ENCODE results near the gene MBLAC1.
A peak's percentile ranks its signal among the peaks of the same experiment; 100 is the strongest.
"Not testable (repeated sequence)": the region's sequence is repeated elsewhere in the genome, so short reads cannot be mapped to it uniquely, and the experiment has no call there.

MBLAC1 gene

DNA sequence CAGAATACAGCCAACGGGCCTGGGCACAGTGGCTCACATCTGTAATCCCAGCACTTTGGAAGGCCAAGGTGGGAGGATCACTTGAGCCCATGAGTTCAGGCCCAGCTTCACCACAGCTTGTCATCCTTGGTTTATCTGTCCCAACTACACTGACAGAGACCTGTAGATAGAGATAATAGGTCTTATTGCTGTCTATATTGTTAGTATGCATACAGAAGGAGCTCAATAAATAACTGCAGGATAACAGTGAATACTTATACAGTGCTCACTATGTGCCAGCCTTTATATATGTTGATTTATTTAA is 6.1 kb upstream of the MBLAC1 start:
- no peak for DNase-seq (ENCODE audit: low read depth in 1 of 2, low spot score in 1 of 2)

- DNase-seq (ENCODE audit: low read depth in 1 of 2, low spot score in 1 of 2) = no peak
Observed at GRCh38 chr7:100122067-100122466, 4.7 kb upstream of the MBLAC1 start.

- no peak for DNase-seq (ENCODE audit: low read depth in 1 of 2, low spot score in 1 of 2)
Observed at GRCh38 chr7:100122568-100122967, 4.2 kb upstream of the MBLAC1 start.

- DNase-seq (ENCODE audit: low read depth in 1 of 2, low spot score in 1 of 2) = no peak
Observed at GRCh38 chr7:100124301-100125230, 2.2 kb upstream of the MBLAC1 start.

DNA sequence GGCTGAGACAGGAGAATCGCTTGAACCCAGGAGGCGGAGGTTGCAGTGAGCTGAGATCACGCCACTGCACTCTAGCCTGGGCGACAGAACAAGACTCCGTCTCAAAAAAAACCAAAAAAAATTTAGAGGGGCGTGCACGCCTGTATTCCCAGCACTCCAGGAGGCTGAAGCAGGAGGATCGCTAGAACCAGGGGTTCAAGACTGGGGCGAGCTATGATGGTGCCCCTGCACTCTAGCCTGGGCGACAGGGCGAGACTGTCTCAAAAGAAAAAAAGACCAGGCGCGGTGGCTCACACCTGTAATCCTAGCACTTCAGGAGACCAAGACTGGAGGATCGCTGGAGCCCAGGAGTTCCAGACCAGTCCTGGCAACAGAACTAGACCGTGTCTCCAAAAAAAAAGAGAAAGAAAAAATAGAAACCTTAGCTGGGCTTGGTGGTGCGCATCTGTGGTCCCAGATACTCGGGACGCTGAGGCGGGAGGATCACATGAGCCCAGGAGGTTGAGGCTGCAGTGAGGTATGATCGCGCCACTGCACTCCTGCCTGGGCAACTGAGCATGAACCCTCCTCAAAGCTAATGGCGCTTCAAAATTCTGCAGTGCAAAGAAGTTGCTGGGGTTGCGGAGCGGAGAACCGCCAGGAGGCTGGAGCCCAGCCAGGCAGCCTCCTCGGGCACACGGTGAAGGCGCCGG is 382 bp upstream of the MBLAC1 start:
- DNase-seq (ENCODE audit: low read depth in 1 of 2, low spot score in 1 of 2) = no peak

GRCh38 chr7:100127866-100128636 is 1.3 kb downstream of the MBLAC1 start:
- DNase-seq (ENCODE audit: low read depth in 1 of 2, low spot score in 1 of 2) = peak in 1 of 2 donors; percentile 2

DNA sequence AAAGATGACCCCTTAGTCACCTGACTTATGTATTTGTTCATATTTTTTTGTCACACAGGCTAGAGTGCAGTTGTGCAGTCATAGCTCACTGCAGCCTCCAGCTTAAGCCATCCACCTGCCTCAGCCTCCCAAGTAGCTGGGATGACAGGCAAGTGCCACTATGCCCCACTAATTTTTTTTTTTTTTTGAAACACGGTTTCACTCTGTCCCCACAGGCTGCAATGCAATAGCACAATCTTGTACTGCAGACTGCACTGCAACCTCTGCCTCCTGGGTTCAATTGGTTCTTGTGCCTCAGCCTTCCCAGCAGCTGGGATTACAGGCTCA is 1.8 kb downstream of the MBLAC1 start:
- DNase-seq (ENCODE audit: low read depth in 1 of 2, low spot score in 1 of 2) = no peak

DNA sequence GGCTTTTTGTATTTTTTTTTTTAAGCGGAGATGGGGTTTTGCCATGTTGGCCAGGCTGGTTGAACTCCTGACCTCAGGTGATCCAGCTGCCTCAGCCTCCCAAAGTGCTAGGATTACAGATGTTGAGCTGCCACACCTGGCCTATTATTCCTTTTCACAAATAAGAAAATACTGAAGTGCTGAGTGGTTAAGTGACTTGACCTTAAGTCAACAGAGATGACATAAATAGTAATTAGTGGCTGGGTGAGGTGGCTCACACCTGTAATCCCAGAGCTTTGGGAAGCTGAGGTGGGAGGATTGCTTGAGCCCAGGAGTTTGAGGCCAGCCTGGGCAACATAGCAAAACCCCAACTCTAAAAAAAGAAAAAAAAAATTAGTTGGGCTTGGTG is 3.4 kb downstream of the MBLAC1 start:
- DNase-seq (ENCODE audit: low read depth in 1 of 2, low spot score in 1 of 2) = not testable (repeated sequence)

DNA sequence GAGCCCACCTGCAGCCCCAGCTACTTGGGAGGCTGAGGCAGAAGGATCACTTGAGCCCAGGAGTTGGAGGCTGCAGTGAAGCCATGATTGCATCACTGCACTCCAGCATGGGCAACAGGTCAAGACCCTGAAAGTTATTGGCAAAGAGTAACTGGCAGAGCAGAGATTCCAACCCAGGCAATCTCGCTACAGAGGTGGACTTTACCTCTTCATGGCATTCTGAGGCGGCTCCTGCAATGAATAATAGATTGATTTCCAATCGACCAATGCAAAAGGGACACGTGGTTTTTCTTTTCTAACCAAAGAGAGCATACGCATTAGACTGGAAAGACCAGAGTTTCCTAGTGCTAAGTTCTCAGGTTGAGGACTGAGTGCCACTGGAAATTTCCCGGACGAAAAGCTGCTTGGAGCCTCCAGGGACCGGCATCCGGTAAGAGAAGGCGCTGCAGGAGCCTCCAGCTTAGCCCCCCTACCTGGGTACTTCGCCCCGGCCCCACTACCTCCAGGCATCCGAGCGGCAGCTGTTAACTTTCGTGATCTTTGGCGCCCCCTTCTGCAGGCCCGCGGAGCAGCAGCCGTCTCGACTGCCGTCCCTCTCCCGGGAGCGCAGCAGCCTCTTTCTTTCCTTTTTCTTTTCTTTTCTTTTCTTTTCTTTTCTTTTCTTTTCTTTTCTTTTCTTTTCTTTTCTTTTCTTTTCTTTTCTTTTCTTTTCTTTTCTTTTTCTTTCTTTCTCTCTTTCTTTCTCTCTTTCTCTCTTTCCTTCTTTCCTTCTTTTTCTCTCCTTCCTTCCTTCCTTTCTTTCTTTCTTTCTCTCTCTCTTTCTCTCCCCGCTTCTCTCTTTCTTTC is 4.1 kb downstream of the MBLAC1 start:
- DNase-seq (ENCODE audit: low read depth in 1 of 2, low spot score in 1 of 2) = peak; percentile 67 to 69

DNA sequence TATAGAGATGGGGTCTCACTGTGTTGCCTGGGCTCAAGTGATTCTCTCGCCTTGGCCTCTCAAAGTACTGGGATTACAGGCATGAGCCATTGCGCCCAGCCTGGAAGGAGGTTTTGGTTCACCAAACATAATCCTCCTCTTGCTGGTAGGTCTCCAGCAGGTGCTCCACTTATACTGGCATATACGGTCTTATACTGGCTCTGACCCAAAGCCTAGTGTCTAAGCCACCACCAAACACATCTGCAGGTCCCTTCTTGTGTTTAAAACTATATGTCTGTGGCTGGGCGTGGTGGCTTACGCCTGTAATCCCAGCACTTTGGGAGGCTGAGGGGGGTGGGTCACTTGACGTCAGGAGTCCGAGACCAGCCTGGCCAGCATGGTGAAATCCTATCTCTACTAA is 5.4 kb downstream of the MBLAC1 start:
- DNase-seq (ENCODE audit: low read depth in 1 of 2, low spot score in 1 of 2) = no peak

- DNase-seq (ENCODE audit: low read depth in 1 of 2, low spot score in 1 of 2) = peak; percentile 39 to 46
Observed at GRCh38 chr7:100132697-100133151, 6.0 kb downstream of the MBLAC1 start.

DNA sequence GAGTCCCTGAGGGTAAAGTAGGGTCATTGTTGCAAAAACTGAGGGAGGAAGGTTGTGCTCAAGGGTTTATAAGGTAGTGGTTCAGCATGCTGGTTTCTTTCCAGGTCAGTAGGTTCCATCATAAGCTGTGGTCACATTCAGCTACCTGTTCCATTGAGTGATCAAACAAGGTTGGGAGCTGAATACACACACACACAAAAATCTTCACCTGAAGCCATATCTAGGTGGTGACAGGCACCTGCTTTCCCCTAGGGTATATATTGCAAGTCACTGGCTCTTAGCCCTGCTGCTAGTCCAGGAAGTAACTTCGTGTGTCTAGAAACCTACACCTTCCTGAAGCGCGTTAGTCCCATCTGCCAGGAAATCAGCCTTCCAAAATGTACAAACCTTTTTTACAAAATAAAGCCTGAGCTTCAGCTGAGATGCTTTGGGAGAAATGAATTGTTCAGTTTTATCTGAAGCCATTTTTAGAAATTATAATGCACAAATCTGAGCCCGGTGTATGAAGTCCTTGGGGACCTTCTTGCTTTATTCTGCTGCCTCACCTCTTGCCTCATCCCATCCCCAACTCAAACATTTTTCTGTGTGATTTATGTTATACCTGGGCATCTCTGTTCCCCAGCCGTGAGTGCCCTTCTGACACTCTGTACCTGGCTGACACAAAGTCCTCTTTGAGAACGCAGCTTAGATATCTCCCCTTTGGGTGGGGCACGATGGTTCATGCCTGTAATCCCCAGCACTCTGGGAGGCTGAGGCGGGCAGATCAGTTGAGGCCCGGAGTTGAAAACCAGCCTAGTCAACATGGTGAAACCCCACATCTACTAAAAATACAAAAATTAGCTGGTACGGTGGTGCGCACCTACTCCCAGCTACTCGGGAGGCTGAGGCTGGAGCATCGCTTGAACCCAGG is 11.3 kb downstream of the MBLAC1 start:
- no peak for DNase-seq (ENCODE audit: low read depth in 1 of 2, low spot score in 1 of 2)

DNA sequence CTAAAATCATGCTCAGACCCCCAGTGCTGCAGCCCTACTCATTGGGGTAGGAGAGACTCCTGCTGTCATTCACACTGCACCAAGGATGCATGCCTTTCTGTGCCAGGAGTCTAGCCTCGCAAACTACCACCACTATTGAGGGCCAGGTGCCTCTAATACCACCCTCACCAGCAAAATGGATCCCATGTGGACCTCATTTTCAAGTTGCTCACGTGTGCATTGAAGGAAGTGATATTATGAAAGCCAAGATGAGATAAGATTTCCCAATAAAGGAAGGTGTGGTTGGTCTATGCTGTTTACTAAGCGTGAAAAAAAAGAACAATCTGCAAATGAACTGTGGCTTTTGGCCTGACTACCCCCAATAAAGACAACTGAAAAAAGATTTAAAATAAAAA is 14.8 kb downstream of the MBLAC1 start:
- no peak for DNase-seq (ENCODE audit: low read depth in 1 of 2, low spot score in 1 of 2)

DNA sequence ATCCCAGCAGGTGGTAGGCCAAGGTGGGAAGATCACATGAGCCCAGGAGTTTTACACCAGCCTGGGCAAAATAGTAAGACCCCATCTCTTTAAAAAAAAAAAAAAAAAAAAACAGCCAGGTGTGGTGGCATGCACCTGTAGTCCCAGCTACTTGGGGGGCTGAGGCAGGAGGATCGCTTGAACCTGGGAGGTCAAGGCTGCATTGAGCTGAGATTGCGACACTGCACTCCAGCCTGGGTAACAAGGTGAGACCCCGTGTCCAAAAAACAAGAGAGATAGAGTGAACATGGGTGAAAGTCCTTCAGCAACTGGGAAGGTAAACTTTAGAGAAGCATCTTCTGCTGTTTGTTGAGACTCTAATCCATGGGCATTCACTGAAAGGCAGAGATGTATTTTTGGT is 15.7 kb downstream of the MBLAC1 start:
- no peak for DNase-seq (ENCODE audit: low read depth in 1 of 2, low spot score in 1 of 2)

DNA sequence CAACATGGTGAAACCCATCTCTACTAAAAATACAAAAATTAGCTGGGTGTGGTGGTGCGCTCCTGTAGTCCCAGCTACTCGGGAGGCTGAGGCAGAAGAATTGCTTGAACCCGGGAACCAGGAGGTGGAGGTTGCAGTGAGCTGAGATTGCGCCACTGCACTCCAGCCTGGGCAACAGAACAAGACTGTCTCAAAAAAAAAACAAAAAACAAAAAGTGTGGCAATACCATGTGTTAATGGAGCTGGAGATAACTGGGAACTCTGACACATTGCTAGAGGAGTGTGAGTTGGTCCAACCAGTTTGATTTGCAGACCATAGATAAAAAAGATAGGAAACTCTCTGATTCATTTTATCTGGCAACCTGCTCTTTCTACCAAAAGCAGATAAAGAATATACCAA is 19.6 kb downstream of the MBLAC1 start:
- not testable (repeated sequence) for DNase-seq (ENCODE audit: low read depth in 1 of 2, low spot score in 1 of 2)

- DNase-seq (ENCODE audit: low read depth in 1 of 2, low spot score in 1 of 2) = no peak
Observed at GRCh38 chr7:100147278-100147677, 20.5 kb downstream of the MBLAC1 start.

DNA sequence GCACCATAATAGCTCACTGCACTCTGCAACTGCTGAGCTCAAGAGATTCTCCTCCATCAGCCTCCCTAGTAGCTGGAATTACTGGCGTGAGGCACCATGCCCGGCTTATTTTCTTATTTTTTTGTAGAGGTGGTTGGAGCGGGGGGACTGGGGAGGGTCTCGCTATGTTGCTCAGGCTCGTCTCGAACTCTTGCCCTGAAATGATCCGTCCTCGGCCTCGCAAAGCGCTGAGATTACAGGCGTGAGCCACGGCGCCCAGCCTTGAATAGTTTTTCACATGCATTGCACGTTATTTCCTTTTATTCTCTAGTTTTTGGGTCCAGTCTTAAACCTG is 21.4 kb downstream of the MBLAC1 start:
- no peak for DNase-seq (ENCODE audit: low read depth in 1 of 2, low spot score in 1 of 2)

GRCh38 chr7:100148559-100149328 is 22.0 kb downstream of the MBLAC1 start, which contains the start of gene LAMTOR4:
TSS of gene LAMTOR4 (plus strand) at chr7:100148918. CDS start at chr7:100148973, 55 bp downstream.
- DNase-seq (ENCODE audit: low read depth in 1 of 2, low spot score in 1 of 2) = peak; percentile 88 to 94

- no peak for DNase-seq (ENCODE audit: low read depth in 1 of 2, low spot score in 1 of 2)
Observed at GRCh38 chr7:100152404-100152803, 25.6 kb downstream of the MBLAC1 start.

All from stimulated activated CD4-positive, alpha-beta T cell treated with anti-CD3 and anti-CD28 coated beads, Interleukin-15, amount 100 ng/mL, for 1 hour (primary cell).